ENCODE measurements around the gene MPDU1. TPM values are rescaled to one million over a fixed set of nuclear protein-coding genes. Genes with fewer than 3 reads are reported as not detected.
A peak's percentile ranks its signal among the peaks of the same experiment; 100 is the strongest.

MPDU1 gene
- total RNA-seq, 1 experiment from 2014 or later: 73.1 TPM

DNA sequence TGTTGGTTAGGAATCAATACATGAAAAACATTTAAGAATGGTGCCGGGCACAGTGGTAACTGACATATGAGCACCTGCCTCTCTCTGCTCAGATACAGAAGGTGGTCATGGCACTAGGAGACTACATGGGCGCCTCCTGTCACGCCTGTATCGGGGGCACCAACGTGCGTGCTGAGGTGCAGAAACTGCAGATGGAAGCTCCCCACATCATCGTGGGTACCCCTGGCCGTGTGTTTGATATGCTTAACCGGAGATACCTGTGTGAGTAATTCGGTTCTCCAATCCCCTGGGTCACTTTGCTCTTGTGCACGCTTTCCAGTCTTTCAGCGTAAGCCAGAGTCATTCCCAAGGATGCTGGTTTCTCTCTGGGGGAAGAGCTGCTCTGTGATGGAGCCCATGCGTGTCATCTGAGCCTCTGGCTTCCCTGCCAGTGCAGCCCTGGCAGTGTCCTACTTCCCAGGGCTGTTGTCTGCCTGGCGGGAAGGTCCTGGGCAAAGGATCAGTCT lies 7.2 kb upstream of the MPDU1 start:
- Histone ChIP-seq H2BK12ac (ENCODE audit: insufficient read length, low read depth, low read length) (no peak overlapping the region), H3K14ac (ENCODE audit: insufficient read depth, low read length) (no peak overlapping the region), H4K5ac (ENCODE audit: insufficient read length, low read depth, low read length) (no peak overlapping the region), H4K91ac (ENCODE audit: insufficient read length, low read depth, low read length) (no peak overlapping the region), H2BK5ac (ENCODE audit: insufficient read length, low read length) (no peak overlapping the region), H3K79me2 (ENCODE audit: insufficient read depth, low read length) (peaks cover 21% of the 10 kb centered on the region; the same call in 1 of the 2 replicates), H3K23ac (ENCODE audit: insufficient read length, low read depth, low read length) (no peak overlapping the region), H3K27me3 (ENCODE audit: insufficient read depth, low read length) (no peaks in the 10 kb centered on the region), H3K27ac (ENCODE audit: insufficient read length, low read depth, low read length) (no peak overlapping the region), H3K18ac (ENCODE audit: insufficient read length, low read depth, low read length) (no peak overlapping the region), H3K9me3 (ENCODE audit: control insufficient read depth, low read depth, low read length) (no peaks in the 10 kb centered on the region), H3K9ac (ENCODE audit: extremely low read depth, insufficient read length, low read length) (no peak overlapping the region), H2BK120ac (ENCODE audit: low read depth, low read length, poor library complexity, severe bottlenecking) (no peak overlapping the region), H2AFZ (ENCODE audit: low read length) (no peak overlapping the region), H3K4me1 (ENCODE audit: insufficient read depth, low read length) (0 out of 2 replicates have a peak, but pooled peaks cover 4% of the 10 kb centered on the region), H3K23me2 (ENCODE audit: insufficient read length, low read depth, low read length, poor library complexity, severe bottlenecking) (peaks cover 5% of the 10 kb centered on the region), H3K4me2 (ENCODE audit: insufficient read depth, insufficient read length, low read length) (no peak overlapping the region), H2BK15ac (ENCODE audit: low read depth, low read length) (no peak overlapping the region), H3K4ac (ENCODE audit: low read depth, low read length) (no peak overlapping the region), H4K8ac (replicated peaks; ENCODE audit: insufficient read length, low read depth, low read length) (no peak overlapping the region), H3K56ac (ENCODE audit: insufficient read length, low read depth, low read length) (no peak overlapping the region), H3K79me1 (ENCODE audit: insufficient read depth, low read depth, low read length, poor library complexity, severe bottlenecking) (peaks cover 2% of the 10 kb centered on the region), H2AK5ac (ENCODE audit: insufficient read length, low read length) (no peak overlapping the region), H4K20me1 (ENCODE audit: control insufficient read depth, insufficient read depth, insufficient read length) (no peaks in the 10 kb centered on the region), H3T11ph (ENCODE audit: low read length) (no peak overlapping the region), H2BK20ac (ENCODE audit: low read depth, low read length, poor library complexity, severe bottlenecking) (no peak overlapping the region)
- H3K4me1 Mint-ChIP-seq: peaks cover 52% of the 10 kb centered on the region in 2 experiments
- H3K4me3 Mint-ChIP-seq: peak overlapping the region in 1 of 2 experiments; percentile 98; a peak in 3 of 5 replicates
- WGBS (ENCODE audit: extremely low coverage, insufficient read length, low lambda C conversion rate): no CpG with 5 or more reads among the region's 14 CpGs
- H3K27me3 Mint-ChIP-seq (ENCODE audit: low read depth): peaks cover 10% of the 10 kb centered on the region
- DNase-seq: no peak
- H3K36me3 Mint-ChIP-seq (ENCODE audit: insufficient read depth in 1 of 3, low read depth in 3 of 3): peaks cover 52 to 83% (median 63%) of the 10 kb centered on the region in 3 experiments
- H3K27ac Mint-ChIP-seq: peak overlapping the region; percentile 37 to 96 (median 79); a peak in 5 of 7 replicates
- peaks cover 3 to 7% of the 10 kb centered on the region in 2 experiments; a peak in 3 of 5 replicates for H3K9me3 Mint-ChIP-seq
- TF ChIP-seq, protein P1, sequence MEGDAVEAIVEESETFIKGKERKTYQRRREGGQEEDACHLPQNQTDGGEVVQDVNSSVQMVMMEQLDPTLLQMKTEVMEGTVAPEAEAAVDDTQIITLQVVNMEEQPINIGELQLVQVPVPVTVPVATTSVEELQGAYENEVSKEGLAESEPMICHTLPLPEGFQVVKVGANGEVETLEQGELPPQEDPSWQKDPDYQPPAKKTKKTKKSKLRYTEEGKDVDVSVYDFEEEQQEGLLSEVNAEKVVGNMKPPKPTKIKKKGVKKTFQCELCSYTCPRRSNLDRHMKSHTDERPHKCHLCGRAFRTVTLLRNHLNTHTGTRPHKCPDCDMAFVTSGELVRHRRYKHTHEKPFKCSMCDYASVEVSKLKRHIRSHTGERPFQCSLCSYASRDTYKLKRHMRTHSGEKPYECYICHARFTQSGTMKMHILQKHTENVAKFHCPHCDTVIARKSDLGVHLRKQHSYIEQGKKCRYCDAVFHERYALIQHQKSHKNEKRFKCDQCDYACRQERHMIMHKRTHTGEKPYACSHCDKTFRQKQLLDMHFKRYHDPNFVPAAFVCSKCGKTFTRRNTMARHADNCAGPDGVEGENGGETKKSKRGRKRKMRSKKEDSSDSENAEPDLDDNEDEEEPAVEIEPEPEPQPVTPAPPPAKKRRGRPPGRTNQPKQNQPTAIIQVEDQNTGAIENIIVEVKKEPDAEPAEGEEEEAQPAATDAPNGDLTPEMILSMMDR (conservative IDR thresholded peaks at IDR 0.05): no peak
